HuH-7.5 (cell line): ENCODE measurements around the gene HYDIN.
A peak's percentile ranks its signal among the peaks of the same experiment; 100 is the strongest.

Experiments
- DNase-seq: peaks from one replicate; pipeline ENCODE4 v3.0.0; 2011; ENCODE audit warnings: low spot score

The HYDIN gene

DNA sequence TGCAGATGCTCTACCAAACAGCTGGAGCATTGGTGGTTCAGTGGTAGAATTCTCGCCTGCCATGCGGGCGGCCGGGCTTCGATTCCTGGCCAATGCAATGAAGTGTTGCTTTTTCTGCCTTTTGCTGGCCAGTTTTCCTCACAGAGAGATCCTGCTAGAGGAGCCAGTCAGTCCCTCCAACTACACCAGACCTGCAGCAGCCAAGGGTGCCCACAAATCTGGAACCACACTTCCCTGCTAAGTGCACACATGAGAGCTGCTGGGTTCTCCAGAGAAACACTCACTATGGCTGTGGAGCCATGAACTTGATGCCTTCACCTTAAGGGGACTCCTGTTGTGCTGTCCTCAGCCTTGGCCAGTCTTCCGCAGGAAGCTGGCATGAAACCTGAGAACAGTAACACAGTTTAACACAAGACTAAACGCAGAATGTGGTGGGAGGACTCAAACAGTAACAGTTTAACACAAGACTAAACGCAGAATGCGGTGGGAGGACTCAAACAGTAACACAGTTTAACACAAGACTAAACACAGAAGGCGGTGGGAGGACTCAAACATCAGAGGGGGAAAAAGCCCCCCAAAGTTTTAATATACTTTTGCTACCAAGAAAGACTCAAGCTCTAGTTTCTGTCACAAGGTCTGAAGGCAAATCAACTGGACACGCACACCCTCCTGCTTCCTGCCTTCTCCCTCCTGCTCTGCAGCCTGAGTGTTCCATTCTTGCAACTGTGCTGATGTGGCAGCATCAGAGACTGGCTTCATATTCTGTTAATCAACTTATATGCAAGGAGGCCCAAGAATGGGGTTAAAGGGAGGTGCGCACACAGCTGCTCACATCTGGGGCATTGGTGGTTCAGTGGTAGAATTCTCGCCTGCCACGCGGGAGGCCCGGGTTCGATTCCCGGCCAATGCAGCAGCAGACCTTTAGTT lies 441.6 kb downstream of the HYDIN start:
- DNase-seq, result no peak

DNA sequence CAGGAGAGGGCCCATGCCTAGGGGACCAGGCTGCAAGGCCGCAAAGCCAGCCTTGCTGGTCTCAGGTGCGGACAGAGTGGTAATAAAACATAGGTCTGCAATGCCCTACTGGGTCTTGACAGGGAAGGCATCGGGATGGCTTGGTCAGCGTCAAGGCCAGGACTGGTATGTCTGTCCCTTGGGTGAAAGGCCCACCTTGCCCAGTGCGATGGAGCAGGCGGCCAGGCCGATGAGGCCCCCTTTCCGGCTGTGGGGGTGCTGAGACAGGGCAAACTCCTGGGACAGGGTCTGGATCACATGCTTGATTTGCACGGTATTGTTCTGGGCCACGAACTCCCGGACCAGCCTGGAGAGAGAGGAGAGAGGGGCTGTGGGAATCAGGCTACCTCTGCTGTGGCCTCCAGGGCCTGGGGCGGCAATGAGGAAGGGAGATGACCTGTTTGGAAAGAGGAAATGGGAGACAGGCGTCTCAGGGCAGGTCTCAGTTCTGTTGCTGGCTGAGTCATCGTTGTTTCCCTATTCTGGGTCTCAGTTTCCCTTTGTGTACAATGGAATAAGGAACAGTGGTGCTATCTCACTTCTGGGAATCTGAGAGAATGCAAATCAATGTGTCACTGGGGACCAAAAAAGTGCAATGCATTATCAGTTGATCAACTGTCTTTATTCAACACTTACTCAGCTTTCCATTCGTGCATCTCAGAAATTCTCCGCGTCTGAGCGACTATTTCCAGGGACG lies 444.3 kb downstream of the HYDIN start:
- DNase-seq, result no peak

GRCh38 chr16:70784692-70785555 lies 445.6 kb downstream of the HYDIN start:
- no peak for DNase-seq

DNA sequence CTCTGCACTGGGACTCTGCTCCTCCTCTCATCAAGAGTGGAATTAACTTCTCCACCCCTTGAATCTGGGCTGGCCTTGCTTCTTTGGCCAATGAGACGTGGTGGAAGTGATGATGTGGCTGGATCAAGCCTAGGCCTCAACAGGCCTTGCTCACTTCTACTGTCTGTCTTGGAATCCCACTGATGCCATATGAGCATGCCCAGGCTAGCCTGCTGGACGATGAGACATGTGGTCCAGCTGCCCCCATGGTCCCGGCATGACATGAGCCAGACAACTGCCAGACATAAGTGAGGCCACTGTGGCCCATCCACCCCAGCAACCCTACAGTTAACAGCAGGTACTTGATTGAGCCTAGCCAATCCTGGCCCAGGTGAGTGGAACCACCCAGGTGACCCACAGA lies 448.3 kb downstream of the HYDIN start:
- DNase-seq, result no peak

- no peak for DNase-seq
Observed at GRCh38 chr16:70781800-70782199, 448.7 kb downstream of the HYDIN start.

GRCh38 chr16:70780546-70780945 lies 450.0 kb downstream of the HYDIN start:
- DNase-seq, result no peak

GRCh38 chr16:70779361-70779760 lies 451.2 kb downstream of the HYDIN start:
- no peak for DNase-seq

DNA sequence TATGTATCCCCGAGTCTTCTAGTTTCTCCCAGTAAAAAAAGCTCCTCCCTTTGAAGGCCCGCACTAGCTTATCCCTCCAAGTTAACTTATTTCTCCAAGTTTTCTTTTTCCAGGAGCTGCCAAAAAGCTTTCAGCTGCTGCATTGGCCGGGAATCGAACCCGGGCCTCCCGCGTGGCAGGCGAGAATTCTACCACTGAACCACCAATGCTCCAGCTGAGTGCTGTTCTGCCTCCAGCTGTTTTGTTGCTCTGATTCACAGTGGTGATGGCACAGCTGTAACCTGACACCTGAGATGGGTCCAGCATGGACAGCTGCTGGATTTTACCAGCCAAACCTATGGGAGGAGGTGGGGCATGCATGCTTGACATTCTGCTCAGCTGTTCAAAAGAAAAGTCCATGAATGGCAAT lies 451.6 kb downstream of the HYDIN start:
- DNase-seq, result peak; percentile 58

DNA sequence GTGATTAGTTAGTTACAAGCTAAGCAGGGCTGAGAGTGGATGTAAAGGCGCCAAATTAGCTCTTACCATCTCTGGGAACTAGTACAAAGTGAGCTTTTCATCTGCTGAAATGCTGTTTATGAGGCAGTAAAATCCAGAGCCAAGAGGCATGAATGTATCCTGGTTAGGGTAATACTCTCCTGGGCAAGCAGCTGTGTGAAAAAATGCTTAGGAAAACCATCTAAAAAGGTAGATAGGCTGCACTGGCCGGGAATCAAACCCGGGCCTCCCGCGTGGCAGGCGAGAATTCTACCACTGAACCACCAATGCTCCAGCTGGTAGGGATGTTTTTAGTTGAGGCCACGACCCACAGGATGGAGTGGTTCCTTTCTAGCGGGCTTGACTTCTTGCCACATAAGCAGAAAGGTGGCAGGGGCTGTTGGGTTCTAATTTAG lies 452.5 kb downstream of the HYDIN start:
- no peak for DNase-seq

GRCh38 chr16:70777496-70777895 lies 453.0 kb downstream of the HYDIN start:
- no peak for DNase-seq

- no peak for DNase-seq
Observed at GRCh38 chr16:70775399-70775798, 455.1 kb downstream of the HYDIN start.

DNA sequence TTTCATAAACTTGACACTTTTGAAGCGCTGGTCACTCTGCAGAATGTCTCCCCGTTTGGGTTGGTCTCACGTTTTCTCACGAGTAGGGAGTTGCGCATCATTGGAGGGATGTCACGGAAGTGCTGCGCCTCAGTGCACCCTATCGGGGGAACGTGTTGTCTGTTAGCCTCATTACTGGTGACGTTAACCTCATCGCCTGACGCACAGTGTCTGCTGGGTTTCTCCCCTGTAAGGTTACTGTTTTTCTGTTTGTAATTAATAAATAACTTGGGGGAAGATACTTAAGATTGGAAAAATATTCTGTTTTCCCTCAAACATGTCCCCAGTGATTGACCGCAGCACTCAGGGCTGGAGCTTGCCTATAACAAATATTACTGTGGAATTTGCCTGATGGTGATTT lies 456.3 kb downstream of the HYDIN start:
- DNase-seq, result no peak

- no peak for DNase-seq
Observed at GRCh38 chr16:70772493-70772892, 458.0 kb downstream of the HYDIN start.

DNA sequence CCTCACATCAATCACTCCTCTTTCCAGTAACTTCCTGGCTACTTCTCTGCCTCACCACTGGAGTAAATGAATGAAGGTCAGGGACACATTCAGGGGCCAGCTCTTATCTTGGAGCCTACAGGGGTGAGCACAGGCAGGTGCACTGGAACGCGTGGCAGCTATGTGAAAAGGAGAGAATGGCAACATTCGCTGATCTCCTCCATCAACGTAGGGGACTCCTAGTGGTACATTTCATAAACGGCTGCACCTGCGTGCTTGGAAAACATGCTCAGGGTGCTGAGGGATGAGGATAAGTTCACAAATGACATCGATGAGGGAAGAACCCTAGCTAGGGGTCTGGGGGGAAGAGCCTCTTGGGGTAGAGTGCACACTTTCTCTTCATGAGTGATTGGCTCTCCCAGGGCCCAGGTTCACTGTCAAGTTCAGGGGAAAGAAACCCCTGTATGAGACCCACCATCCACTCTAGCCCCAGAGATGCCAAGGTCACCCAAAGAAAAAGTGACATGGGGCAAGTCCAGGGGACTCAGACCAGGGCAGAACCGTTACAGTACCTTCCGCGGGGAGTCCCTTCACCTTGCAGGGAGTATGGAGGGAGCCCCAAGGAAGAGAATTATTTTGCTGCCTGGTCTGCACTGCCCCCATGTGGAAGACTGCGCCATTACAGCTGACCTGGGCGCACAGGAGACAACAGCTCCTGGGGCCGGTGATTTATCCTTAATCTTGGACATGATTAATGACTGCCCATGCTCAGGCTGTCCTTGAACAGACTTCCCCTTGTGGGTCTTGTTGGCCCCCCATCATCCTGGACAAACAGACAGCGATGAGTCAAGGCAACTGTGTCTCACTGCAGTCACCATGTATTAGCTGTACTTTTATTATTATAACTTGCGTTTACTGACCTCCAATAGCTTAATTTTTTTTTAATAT lies 459.6 kb downstream of the HYDIN start:
- DNase-seq, result peak; percentile 57

- DNase-seq, result no peak
Observed at GRCh38 chr16:70770291-70770625, 460.3 kb downstream of the HYDIN start.

GRCh38 chr16:70769761-70770160 lies 460.8 kb downstream of the HYDIN start:
- no peak for DNase-seq

- DNase-seq, result no peak
Observed at GRCh38 chr16:70769131-70769530, 461.4 kb downstream of the HYDIN start.

- no peak for DNase-seq
Observed at GRCh38 chr16:70768203-70768580, 462.3 kb downstream of the HYDIN start.

- DNase-seq, result no peak
Observed at GRCh38 chr16:70767377-70768202, 462.9 kb downstream of the HYDIN start.

DNA sequence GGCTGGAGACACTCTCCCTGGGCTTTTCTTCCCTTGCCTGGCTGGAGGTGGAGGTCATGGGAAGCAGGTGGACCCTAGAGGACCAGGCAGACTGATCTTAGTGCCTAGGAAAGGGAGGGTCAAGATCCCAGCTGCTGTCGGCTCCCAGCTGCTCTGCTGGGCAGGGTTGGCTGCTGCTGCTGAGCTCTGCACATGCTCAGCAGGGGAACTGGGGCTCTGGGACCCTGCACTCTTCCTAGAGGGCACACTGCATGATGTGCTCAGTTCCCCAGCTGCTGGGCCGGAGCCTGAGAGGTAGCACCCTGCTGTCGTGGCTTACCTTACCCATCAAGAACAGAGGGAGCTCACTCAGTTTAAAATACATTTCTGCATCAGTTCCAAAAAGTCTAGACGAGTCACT lies 463.9 kb downstream of the HYDIN start:
- no peak for DNase-seq
